GM20431 (cell line): ENCODE data around the gene ANKS4B.
"Not testable (repeated sequence)": the region's sequence is repeated elsewhere in the genome, so short reads cannot be mapped to it uniquely, and the experiment has no call there.

Source experiments
- in situ Hi-C: fragments of 300-500 bp; cut with MseI, MboI; formaldehyde crosslinking; loops from one replicate; pipeline ENCODE4 v1.15.0; 2020; ENCODE audit warnings: low sequenced_read_pairs; ENCODE audit not compliant: unreplicated experiment

The ANKS4B gene

DNA sequence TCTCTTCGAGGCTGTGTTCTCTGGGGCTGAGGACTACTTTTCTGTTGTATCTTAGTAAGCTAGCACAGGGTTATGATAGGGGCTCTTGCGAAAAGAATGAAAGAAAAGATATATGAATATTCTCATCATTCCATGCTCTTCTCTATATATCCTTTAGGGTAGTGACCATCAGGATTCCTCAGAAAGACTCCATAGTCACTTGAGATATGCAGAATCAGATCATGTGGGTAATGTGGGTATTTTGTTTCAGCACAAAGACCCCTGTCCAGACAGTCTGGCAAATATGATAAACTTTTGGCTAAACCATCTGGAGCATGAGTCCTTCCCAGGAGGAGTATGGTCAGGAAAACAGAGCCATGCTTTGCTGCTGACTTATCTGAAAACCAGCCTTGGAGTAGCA is 23.1 kb downstream of the ANKS4B start:
- in situ Hi-C loops = no loop called here

DNA sequence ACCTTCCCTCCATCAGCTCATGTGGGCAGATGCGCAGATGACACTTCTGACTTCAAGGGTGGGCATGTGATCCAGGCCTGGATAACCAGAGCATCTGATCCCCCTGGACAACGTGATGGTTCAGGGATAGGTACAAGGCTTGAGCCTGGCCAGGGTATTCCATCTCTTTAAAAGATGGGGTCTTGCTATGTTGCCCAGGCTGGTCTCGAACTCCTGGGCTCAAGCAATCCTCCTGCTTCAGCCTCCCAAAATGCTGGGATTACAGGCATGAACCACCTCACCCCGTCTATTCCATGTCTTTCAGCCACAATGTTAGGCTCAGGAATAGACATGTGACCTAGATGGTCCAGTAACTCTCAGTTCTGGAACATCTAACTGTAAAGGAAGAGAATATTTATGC is 23.8 kb downstream of the ANKS4B start:
- in situ Hi-C loops = no loop called here

DNA sequence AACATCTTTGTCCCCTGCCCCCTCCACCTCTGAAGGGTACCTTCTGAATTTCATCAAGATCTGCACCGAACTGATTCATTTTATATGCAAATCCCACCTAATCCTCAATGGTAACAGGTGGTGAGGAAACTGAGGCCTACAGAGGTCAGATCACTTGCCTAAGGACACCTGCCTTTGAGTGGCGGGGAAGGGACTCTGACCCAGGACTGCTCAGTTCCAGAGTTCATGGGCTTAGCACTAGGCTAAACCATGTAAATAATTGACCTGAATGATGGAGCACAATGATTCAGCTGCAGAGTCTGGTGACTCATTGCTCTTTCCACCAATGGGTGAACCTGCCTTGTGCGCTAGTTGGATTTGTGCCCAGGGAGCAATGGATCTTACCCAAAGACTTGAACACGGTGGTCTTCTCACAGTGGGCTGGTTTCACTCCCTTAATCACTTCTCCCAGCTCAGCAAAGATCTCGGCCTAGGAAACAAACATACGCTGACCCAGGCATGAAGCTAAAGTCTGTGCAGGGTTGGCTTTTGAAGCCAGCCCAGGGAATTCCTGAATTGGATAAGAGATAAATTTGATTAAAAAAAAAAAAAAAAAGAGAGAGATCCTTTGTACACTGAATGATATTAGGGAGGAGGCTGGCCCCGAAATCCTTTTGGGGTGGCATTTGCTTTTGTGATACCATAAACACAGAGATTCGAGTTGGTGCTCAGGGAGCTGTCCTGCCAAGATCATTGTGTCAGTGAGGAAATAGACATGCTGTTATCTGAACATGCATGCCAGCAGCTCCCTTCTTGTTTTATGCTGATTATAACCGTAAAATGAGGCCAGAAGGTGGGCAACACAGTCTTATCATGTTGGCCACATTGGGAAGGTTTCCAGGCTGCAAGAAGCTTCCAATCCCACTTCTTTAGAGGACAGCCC is 27.6 kb downstream of the ANKS4B start:
- in situ Hi-C loops = no loop called here

DNA sequence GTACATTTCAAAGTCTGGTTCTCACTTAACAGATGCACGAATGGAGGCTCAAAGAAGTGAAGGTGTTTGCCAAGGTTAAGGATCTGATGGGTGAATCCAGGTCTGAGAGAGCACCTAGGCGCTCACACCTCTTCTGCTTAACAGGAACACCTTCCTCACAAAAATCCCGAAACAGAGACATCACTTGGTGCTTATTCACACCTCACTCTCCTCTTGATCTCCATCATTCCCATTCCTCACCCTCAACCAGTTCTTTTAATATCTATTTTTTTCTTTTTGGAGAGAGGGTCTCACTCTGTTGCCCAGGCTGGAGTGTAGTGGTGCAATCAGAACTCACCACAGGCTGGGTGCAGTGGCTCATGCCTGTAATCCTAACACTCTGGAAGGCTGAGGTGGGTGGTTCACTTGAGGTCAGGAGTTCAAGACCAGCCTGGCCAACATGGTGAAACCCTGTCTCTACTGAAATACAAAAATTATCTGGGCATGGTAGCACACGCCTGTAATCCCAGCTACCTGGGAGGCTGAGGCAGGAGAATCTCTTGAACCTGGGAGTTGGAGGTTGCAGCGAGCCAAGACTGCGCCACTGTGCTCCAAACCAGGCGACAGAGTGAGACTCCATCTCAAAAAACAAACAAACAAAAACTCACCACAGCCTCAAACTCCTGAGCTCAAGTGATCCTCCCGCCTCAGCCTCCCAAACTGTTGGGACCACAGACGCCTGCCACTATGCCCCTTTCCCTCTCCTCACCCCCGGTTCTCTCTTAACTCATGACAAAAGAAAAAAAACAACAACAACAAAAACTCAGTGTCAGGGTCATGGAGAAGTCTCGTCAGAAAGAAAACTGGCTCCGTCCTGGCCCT is 29.5 kb downstream of the ANKS4B start:
- in situ Hi-C loops = no loop called here

DNA sequence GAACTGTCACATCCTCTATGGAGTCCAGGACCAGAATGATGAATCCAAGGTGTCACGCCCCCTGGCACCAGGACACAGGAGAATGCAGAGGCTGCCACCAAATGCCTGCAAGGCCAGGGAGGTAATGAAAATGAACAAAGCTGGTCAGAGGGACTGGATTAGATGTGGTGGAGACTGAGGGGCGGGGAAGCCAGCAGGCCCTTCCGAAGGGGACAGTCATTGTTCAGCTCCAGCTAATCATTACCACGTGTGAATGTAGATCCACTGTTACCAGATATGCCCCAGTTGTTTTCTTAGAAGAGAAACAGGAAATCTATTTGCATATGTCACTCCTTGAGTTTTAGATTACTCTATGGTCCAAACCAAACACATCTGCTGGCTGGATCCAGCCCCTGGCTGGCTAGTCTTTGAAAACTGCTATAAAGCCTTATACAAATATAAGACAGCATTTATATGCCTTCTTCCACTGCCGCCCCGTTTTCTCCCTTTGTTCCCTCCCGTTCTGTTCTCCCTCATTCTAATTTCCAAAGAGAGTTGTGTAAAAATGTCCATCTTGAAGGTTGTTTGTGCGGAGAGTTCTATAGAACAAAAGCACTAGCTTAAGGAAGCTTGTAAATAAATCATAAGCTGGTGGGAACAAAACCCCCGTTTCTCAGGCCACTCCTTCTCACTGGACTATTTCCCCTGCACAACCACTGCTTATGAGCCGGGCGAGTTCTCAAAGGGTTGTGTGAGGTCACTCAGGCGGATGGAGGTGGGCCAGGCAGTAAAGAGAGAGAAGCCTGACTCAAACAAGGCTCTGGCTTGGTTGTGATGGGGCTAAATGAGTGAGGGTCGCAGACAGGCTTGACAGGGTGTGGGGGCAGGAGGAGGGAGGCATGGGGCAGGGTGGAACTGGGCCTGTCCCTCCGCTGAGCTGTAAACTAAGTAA is 30.4 kb downstream of the ANKS4B start:
- in situ Hi-C loops = no loop called here

DNA sequence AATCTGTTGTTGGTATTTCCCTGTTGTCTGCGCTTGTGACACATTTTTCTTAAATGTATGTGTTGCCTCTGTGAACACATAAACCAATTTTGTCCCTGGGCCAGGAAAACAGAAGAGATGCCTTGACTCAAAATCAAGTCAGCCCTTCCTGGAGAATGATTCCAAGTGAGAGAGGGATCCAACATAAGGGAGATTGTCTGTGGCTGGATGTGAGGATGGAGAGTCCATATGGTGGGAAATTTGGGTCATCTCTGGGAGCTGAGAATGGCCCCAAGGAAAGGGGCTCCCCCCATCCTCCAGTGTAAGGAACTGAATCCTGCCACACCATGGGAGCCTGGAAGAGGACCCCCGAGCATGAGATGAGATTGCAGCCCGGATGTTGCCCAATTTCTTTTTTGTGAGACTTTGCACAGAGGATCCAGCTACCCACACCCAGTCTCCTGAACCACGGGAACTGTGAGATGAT is 31.1 kb downstream of the ANKS4B start:
- in situ Hi-C loops = no loop called here

DNA sequence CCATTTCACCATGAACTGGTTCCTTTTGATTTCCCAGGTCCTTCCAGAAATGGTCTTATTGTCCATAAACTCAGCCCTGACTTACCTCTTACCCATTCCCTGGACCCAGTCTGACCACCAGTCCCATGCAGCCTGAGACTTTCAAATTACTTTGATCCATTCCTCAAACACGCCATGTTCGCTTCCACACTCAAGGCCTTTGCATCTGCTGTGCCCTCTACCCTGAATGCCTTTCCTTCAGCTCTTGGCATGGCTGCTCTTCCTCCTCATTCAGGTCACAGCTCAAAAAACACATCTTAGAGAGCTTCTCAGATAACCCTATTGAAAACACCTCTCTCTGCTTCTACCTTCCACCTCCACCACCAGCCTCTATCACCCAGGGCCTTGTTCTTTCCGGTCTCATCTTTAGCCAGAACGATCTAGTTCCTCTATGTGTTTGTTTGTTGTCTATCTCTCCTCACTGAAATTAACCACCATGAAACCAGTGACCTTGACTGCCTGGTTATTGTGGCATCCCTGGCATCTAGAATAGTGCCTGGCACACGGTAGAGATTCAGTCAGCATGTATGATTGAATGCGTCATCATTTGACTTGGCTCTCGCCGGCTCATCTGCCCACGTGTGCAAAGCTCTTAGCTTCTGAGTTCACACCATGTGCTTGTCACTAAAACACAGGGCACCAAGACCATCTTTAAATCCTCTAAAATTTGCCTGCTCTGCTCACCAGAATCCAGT is 31.8 kb downstream of the ANKS4B start:
- in situ Hi-C loops = no loop called here

DNA sequence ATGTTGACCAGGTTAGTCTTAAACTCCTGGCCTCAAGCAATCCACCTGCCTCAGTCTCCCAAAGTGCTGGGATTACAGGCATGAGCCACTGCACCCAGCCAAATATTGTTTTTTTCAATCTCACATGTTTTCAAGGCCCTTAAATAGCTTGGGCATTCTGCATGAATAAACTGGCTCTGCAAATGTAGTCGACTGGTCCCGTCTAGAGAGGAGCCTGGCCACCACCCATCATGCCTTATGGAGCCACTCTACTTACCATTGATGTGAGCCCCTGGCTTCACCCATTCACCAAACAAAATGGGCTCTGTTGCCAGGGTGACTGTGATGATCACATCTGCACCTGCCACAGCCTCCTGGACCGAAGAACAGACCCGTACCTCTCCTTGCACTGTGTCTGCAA is 33.8 kb downstream of the ANKS4B start:
- in situ Hi-C loops = no loop called here

DNA sequence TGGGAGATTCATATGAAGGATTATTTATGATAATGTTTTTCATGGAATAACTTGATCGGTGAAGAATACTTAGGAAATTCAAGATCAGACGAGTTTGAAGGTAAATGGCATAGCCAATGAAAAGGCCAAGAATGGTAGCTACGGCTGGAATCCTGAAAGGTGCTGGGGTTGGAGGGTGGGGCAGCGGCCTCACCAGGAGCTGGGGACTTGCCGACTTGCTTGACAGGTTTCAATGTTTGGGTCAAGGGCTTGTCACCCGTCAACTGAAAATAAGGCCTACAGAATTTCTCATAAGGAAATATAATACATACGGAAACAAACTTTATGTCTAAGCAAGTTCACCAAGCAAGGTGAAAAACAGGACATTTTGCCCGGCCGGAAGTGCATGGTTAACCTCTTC is 34.7 kb downstream of the ANKS4B start:
- in situ Hi-C loops = no loop called here

DNA sequence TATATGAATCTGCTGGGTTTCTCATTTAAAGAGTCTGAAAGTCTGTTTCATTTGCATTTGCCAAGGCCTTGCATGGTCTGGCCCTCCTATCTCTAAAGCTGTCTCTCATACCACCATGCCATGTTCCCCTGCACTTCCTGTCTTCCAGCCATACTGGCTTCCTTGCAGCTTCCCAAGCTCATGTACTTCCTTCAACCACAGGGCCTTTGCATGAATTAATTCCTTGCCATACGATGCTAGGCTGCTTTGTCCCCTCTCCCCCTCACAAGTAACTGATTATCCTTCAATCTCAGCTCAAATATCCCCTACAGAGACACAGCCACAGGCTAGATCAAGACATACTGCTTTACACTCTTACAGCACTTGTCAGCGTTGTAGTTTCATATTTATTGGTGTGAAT is 38.8 kb downstream of the ANKS4B start:
- in situ Hi-C loops = no loop called here

DNA sequence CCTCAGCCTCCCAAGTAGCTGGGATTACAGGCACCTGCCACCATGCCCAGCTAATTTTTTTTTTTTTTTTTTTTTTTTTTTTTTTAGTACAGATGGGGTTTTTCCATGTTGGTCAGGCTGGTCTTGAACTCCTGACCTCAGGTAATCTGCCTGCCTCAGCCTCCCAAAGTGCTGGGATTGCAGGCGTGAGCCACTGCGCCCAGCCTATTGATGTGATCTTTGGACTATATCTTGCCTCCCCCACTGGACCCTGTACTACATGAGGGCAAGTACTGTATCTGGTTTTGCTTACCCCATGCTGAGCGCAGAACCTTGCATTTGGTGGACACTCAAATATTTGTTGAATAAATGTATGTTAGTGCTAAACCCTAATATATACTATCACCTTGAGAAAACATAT is 39.3 kb downstream of the ANKS4B start:
- in situ Hi-C loops = not testable (repeated sequence)

DNA sequence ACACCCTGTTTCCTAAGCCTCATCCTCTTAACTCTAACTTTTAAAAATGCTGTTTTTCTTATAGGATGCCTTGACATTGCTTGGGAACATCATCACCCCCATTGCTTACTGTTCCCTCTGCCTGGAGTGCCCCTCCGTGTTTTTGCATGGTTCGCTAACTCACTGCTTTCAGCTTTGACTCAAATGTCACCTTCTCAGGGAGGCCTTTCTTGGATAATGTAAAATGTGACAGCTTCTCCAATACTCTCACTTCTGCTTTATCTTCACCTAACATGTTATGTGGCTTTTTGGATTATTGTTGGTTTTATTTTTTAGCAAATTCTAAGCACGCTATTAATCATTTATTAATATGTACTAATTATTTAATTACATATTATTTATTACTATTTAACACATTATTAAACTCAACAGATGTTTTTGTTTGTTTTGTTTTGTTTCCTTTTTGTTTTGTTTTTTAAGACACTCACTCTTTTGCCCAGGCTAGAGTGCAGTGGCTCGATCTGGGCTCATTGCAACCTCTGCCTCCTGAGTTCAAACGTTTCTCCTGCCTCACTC is 40.8 kb downstream of the ANKS4B start:
- in situ Hi-C loops = no loop called here

DNA sequence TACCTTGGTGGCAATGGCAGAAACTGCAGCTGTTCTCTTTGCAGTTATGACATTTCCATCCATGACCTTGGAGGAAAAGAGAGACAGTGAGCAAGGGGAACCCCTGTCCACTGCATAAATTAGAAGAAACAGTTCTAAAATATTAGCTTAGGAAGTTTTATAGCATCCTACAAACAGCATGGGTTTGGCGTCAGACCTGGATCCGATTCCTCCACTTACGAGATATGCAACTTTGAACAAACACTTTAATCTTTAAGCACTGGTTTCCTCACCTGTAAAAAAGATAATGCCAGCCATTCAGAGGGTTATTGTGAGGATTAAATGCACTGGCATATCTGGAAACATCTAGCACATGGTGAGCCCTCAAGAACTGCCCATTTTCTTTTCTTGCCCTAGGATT is 42.0 kb downstream of the ANKS4B start:
- in situ Hi-C loops = loop anchor here (25.0 kb wide), 1 partner anchor 88 kb away; no protein-coding TSS in a partner anchor

DNA sequence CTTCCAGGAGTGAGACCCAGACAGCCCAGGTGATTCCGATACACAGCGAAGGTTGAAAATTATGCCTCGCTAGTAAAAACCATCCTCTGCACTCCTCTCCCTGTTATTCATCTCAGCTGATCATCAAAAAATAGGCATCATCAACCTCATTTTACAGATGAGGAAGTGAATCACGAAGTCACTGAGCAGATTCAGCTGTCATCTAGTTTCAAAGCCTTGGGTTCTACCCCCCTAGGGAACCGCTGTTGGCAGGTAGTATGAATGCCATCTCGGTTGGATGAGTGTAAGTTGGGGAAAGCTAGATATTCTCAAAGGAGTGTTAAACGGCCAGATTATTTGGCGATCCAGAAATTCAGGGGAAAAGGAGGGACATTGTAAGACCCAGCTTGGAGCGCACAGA is 42.6 kb downstream of the ANKS4B start:
- in situ Hi-C loops = loop anchor here (25.0 kb wide), 1 partner anchor 89 kb away; no protein-coding TSS in a partner anchor

DNA sequence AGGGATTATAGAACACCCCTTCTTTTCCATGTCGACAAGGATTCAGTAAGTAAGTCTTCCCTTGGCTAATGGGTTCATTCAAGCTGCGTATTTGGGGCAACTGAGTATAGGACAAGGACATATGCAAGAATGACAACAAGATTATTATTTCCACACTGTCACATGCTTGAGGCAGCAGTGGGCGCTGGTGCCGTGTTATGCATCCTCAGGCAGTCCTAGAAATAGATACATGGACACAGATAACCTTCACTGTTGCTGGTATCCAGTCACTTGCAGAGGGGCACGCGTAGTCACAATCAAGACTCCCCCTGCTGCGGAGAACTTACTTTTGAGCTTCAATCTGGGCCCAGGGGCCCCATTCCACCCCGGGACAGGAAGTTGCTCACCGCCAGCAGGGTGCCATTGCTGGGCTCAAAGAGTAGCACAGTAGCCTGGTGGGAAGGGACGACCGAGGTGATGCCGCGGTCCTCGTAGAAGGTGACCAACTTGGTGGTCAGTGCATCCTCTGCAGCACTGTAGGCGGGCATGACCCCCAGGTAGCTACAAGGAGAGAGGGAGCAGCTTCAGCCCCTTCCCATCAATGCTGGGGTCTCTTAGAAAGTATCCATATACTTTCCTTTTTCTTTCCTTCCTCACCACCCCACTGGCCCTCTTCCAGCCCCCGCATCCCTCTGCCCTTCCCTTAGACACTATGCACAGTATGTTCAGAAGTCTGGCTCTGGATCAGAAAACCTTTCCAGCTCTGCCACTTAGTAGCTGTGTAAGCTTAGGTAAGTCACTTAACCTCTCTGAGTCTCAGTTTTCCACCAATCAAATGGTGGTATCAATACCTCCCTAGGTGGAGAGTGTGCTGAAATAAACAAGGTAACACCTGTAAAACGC is 43.8 kb downstream of the ANKS4B start:
- in situ Hi-C loops = loop anchor here (25.0 kb wide), 1 partner anchor 90 kb away; no protein-coding TSS in a partner anchor

DNA sequence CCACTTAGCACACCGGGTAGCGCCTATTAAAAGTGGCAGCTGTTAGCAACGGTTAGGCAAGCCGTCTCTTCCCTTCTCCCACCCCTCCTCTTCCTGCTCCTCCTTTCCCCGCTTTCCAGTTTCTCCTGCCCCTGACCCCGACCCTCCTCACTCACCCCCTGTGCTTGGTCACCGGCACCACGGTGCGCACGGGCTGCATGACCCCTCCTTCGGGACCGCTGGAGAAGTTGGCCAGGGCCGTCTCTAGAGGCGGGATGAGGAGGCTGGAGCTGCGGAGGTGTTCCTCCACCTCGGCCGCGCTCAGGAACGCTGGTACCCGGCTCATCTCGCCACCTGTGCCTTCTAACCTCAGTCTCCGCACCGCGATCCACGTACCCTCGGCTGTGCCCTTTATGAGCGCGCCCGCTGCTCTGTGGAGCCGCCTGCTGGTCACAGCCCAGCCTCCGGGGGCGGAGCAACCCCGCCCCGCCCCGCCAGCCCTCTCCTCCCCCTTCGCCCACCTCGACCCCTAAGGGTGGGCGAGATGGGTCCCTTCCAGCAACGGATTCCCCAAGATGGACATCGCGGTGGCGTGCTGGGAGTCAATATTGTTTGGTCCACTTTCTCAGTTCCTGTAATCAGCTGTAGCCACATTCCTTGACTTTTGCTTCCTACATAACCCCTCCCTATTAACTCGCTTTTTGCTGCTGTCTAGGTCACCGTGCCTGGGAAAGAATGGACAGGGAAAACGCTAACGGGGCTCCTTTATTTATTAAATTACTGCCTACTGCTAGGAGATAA is 44.6 kb downstream of the ANKS4B start, which contains the start of gene CRYM:
TSS of gene CRYM (minus strand) at position 364 of the 780 bp plus-strand sequence. CDS start at position 325, 39 bp downstream.
- in situ Hi-C loops = loop anchor here (25.0 kb wide), 1 partner anchor 91 kb away; no protein-coding TSS in a partner anchor

DNA sequence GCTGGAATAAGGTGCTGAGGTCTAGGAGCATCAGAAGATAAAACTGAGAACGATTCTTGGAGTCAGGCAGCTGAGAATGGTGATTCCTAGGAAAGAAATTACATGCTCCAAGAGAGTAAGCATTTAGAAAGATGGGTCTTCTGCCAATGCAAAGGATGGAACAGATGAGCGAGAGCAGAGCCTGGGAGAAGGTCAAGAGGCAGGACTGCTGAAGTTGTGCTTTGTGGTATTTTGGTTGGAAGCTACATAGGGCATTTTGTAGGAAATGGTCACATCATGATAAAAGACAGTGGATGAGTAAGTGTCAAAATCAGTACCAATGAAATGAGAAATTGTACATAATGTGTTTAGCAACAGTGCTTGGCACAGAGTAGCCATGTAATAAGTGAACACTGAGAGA is 46.0 kb downstream of the ANKS4B start:
- in situ Hi-C loops = loop anchor here (25.0 kb wide), 1 partner anchor 92 kb away; no protein-coding TSS in a partner anchor
